RWPE1 (cell line): ENCODE measurements around the gene KIF18B.

Experiments used
- CTCF ChIA-PET: fragments of 350-600 bp; sonication (Branson Sonifier 250); formaldehyde crosslinking; extraction: SDS; loops from one replicate; lab custom pipeline; 2021; lab: Yijun Ruan, JAX
- POLR2A ChIA-PET: fragments of 400-600 bp; formaldehyde crosslinking; extraction: SDS; loops from one replicate; lab custom pipeline; 2020; ENCODE audit warnings: antibody characterized with exemption; ENCODE audit not compliant: low non-redundant PET; lab: Yijun Ruan, JAX
- DNase-seq: peaks from one replicate; pipeline ENCODE4 v3.0.0; 2012; ENCODE audit warnings: low spot score
- H3K27ac ChIP-seq: fragments of 450-650 bp; 2 replicates; pipeline ENCODE4 v1.5.1; 2017
- TF ChIP-seq, protein P1 (sequence below): fragments of 450-650 bp; conservative IDR thresholded peaks from 2 replicates; pipeline ENCODE4 v1.5.1; 2017; ENCODE audit warnings: low read depth, mild to moderate bottlenecking

The KIF18B gene

GRCh38 chr17:44942456-44942855 is 5.1 kb downstream of the KIF18B start:
- ChIA-PET CTCF (interaction anchor here (0.7 to 1.4 kb wide), 4 partner anchors 23 to 80 kb away, joined by 3 to 4 read pairs (median 3); no protein-coding TSS in a partner anchor), POLR2A (interaction anchor here (0.6 kb wide), 1 partner anchor 98 kb away, joined by 3 read pairs; no protein-coding TSS in a partner anchor)
- no peak for DNase-seq
- TF ChIP-seq, protein P1, sequence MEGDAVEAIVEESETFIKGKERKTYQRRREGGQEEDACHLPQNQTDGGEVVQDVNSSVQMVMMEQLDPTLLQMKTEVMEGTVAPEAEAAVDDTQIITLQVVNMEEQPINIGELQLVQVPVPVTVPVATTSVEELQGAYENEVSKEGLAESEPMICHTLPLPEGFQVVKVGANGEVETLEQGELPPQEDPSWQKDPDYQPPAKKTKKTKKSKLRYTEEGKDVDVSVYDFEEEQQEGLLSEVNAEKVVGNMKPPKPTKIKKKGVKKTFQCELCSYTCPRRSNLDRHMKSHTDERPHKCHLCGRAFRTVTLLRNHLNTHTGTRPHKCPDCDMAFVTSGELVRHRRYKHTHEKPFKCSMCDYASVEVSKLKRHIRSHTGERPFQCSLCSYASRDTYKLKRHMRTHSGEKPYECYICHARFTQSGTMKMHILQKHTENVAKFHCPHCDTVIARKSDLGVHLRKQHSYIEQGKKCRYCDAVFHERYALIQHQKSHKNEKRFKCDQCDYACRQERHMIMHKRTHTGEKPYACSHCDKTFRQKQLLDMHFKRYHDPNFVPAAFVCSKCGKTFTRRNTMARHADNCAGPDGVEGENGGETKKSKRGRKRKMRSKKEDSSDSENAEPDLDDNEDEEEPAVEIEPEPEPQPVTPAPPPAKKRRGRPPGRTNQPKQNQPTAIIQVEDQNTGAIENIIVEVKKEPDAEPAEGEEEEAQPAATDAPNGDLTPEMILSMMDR = no peak
- peak overlapping the region; percentile 86 for H3K27ac ChIP-seq

DNA sequence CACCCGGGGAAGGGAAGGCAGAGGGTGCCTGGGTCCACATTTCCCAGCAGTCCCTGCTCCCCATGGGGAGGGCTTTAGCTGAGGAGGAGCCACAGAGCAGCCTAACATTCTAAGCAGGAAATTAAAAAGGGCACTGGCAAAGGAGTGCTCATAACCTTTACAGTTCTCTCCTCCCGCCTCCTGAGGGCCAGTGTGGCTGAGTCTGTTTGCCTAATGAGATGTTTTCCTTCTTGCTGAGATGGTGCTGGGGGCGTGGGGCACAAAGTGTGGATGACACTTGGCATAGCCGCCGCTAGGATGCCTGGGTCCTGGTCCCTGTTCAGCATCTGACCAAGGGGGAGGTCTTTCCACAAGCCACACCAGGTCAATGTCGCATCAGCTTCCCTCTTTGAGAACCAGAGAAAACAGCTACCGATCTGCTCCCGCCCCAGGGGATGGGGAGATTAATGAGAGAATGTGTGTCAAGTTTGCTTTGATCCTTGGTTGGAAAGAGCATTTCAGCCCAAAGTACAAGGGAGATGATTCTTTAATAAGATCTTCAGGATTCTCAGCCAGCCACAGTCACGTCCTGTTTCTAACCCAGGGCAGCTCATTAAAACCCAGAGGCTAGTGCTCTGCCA is 5.8 kb downstream of the KIF18B start:
- TF ChIP-seq, protein P1 = no peak
- H3K27ac ChIP-seq = peak overlapping the region; percentile 86
- DNase-seq = no peak
- POLR2A ChIA-PET = no interaction called here
- CTCF ChIA-PET = interaction anchor here (0.9 to 1.4 kb wide), 3 partner anchors 22 to 80 kb away, joined by 3 to 4 read pairs (median 3); no protein-coding TSS in a partner anchor

DNA sequence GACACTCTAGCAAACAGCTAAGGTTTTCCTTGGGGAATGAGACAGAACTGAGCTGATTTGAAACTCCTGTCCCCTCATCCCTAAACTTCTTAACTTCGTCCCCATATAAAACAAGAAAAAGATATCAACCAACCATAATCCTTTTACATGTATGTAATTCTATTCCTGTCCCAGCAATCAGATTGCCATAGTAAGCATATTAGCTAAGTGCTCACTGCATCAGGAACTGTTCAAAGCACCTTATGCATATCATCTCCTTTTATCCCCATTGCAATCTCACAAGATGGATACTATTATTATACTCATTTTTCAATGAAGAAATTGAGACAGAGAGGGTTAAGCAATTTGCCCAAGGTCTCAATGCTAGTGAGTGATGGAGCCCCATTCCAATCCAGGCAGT is 6.8 kb downstream of the KIF18B start:
- peak overlapping the region; percentile 86; the same call in 1 of the 2 replicates for H3K27ac ChIP-seq
- DNase-seq = no peak
- ChIA-PET CTCF (interaction anchor here (0.7 to 1.4 kb wide), 3 partner anchors 21 to 159 kb away, joined by 3 read pairs; no protein-coding TSS in a partner anchor), POLR2A (no interaction called here)
- TF ChIP-seq, protein P1 = no peak

GRCh38 chr17:44940317-44940716 is 7.3 kb downstream of the KIF18B start:
- CTCF ChIA-PET = interaction anchor here (0.6 to 1.1 kb wide), 4 partner anchors 20 to 159 kb away, joined by 3 to 6 read pairs (median 3); no protein-coding TSS in a partner anchor
- H3K27ac ChIP-seq = no peak overlapping the region
- POLR2A ChIA-PET = no interaction called here
- DNase-seq = peak; percentile 97
- TF ChIP-seq, protein P1 = no peak

DNA sequence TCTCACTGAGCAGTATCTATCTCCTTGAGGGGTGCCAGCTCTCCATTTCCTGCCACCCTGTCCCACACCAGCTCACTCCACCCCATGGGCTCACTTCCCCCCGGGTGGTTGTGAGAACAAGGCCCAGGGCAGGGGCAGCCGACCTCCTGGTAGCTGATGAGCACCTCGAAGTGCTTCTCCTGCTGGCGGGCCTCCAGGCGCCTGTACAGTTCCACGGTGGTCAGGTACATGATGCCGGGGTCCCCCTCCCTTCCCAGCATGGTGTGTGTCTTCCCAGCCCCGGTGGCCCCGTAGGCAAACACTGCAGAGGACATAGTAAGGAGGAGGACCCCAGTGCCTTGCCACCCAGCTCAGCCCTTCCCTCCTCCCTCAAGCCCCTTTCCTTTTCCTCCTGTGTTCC is 12.5 kb downstream of the KIF18B start:
- POLR2A ChIA-PET = no interaction called here
- CTCF ChIA-PET = interaction anchor here (0.8 to 1.4 kb wide), 2 partner anchors 15 to 31 kb away, joined by 3 to 5 read pairs; no protein-coding TSS in a partner anchor
- H3K27ac ChIP-seq = peak overlapping the region; percentile 34
- no peak for DNase-seq
- TF ChIP-seq, protein P1 = no peak

DNA sequence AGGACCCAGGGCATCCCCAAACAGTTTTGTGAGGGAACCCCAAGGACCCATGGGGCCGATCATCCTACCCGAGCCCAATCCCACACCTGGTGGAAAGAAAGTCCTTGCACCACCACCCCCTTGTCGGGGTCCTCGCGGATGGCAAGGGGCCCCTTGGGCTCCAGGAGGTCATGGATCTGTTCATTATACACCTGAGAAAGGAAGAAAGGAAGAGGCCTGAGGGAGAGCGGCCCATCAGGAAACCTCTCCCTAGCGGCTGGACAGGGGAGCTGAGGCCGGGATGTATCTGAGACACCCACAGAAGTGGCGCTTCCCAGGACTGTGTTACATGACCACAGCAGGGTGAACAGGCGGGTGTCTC is 12.8 kb downstream of the KIF18B start:
- H3K27ac ChIP-seq = peak overlapping the region; percentile 34
- ChIA-PET CTCF (interaction anchor here (0.8 to 1.4 kb wide), 2 partner anchors 15 to 31 kb away, joined by 3 to 5 read pairs; no protein-coding TSS in a partner anchor), POLR2A (no interaction called here)
- TF ChIP-seq, protein P1 = no peak
- no peak for DNase-seq
